Right lobe of liver (tissue), 4 donors: ENCODE measurements around the gene KCTD21.

Experiments
- CTCF ChIP-seq, 4 donors: fragments of 200-600 bp in 3 of 4; fragments of 450-650 bp in 1 of 4; IDR thresholded peaks; one replicate each; pipeline versions ENCODE4 v1.5.1 to v1.8.0; 2016 to 2022; ENCODE audit warnings: antibody characterized with exemption in 4 of 4, mild to moderate bottlenecking in 2 of 4
- POLR2A ChIP-seq: fragments of 450-650 bp; IDR thresholded peaks from one replicate; pipeline ENCODE4 v1.6.1; 2017; ENCODE audit warnings: antibody characterized with exemption, mild to moderate bottlenecking
- donor health status: DM: no; HTN: no; CAD: no.
- donor health status: DM: no; HTN: no; CAD: no.
- donor health status: DM: no; HTN: yes; CAD: no.

GRCh38 chr11:78221396-78222315 lies 33.2 kb upstream of the KCTD21 start:
- TF ChIP-seq CTCF (IDR thresholded peaks at IDR 0.05) = no peak
- TF ChIP-seq POLR2A = no peak
